Lower lobe of right lung (tissue), 2 donors: ENCODE measurements around the gene MYLK4. TPM values are rescaled to one million over a fixed set of nuclear protein-coding genes. Genes with fewer than 3 reads are reported as not detected.

Experiments
- ATAC-seq, 2 donors: fragments of 200-7000 bp; cut with Tn5 transposase; one replicate each; pipeline ENCODE4 v1.9.1; 2020 to 2022; ENCODE audit warnings: mild to moderate bottlenecking in 2 of 2, moderate library complexity in 2 of 2
- DNase-seq: peaks from one replicate; pipeline ENCODE4 v3.0.0-alpha.2; 2020
- H3K27ac ChIP-seq: fragments of 200-600 bp; one replicate; pipeline ENCODE4 v1.8.0; 2022
- H3K27me3 ChIP-seq: fragments of 200-600 bp; one replicate; pipeline ENCODE4 v1.8.0; 2022; ENCODE audit warnings: low read depth
- H3K36me3 ChIP-seq: fragments of 200-600 bp; one replicate; pipeline ENCODE4 v1.8.0; 2022; ENCODE audit warnings: mild to moderate bottlenecking
- H3K4me1 ChIP-seq: fragments of 200-600 bp; one replicate; pipeline ENCODE4 v1.8.0; 2022
- H3K4me3 ChIP-seq: fragments of 200-600 bp; one replicate; pipeline ENCODE4 v1.8.0; 2022; ENCODE audit warnings: mild to moderate bottlenecking
- H3K9me3 ChIP-seq: fragments of 200-600 bp; one replicate; pipeline ENCODE4 v1.8.0; 2022
- CTCF ChIP-seq: fragments of 200-600 bp; IDR thresholded peaks from one replicate; pipeline ENCODE4 v1.8.0; 2022; ENCODE audit warnings: antibody characterized with exemption, mild to moderate bottlenecking
- intact Hi-C: fragments of 100-400 bp; cut with DNase I; formaldehyde crosslinking; loops from one replicate; pipeline ENCODE4 v1.11.0; 2022
- total RNA-seq: library from RNA; stranded (reverse); fragmentation: NEBNext Ultra II Directional; extraction: Animal tissue kit (Norgen Biotek cat#: 25700); gene quantifications from one replicate; pipeline ENCODE4 v1.2.1, GENCODE V29; 2021
- donor health status: DM: no; HTN: yes; CAD: no; lungs with severe emphysema.

MYLK4 gene
- total RNA-seq, 1 donor from 2014 or later, result 0.56 TPM

GRCh38 chr6:2710412-2710811 lies 40.3 kb downstream of the MYLK4 start:
- ATAC-seq, result no peak
- Histone ChIP-seq H3K4me3 (no peak overlapping the region), H3K36me3 (no peaks in the 10 kb centered on the region), H3K27ac (no peak overlapping the region), H3K4me1 (no peaks in the 10 kb centered on the region), H3K9me3 (no peaks in the 10 kb centered on the region), H3K27me3 (no peaks in the 10 kb centered on the region)
- intact Hi-C loops, result no loop called here
- TF ChIP-seq CTCF, result no peak
- no peak for DNase-seq

GRCh38 chr6:2708456-2708855 lies 42.3 kb downstream of the MYLK4 start:
- no peak for TF ChIP-seq CTCF
- Histone ChIP-seq H3K27ac (no peak overlapping the region), H3K27me3 (no peaks in the 10 kb centered on the region), H3K4me3 (no peak overlapping the region), H3K36me3 (no peaks in the 10 kb centered on the region), H3K4me1 (no peaks in the 10 kb centered on the region), H3K9me3 (no peaks in the 10 kb centered on the region)
- intact Hi-C loops, result no loop called here
- DNase-seq (no peak), ATAC-seq (no peak)

- H3K36me3 ChIP-seq, result no peaks in the 10 kb centered on the region
- no peak overlapping the region for H3K4me3 ChIP-seq
- no peak for DNase-seq
- ATAC-seq, result no peak
- H3K27ac ChIP-seq, result no peak overlapping the region
- H3K4me1 ChIP-seq, result no peaks in the 10 kb centered on the region
- intact Hi-C loops, result no loop called here
- no peak for TF ChIP-seq CTCF
- H3K27me3 ChIP-seq, result no peaks in the 10 kb centered on the region
- no peaks in the 10 kb centered on the region for H3K9me3 ChIP-seq
Observed at GRCh38 chr6:2706558-2706957, 44.2 kb downstream of the MYLK4 start.

- H3K36me3 ChIP-seq, result no peaks in the 10 kb centered on the region
- TF ChIP-seq CTCF, result no peak
- ATAC-seq (no peak), DNase-seq (no peak)
- H3K4me1 ChIP-seq, result no peaks in the 10 kb centered on the region
- H3K9me3 ChIP-seq, result no peaks in the 10 kb centered on the region
- H3K27ac ChIP-seq, result no peak overlapping the region
- H3K4me3 ChIP-seq, result no peak overlapping the region
- H3K27me3 ChIP-seq, result no peaks in the 10 kb centered on the region
- intact Hi-C loops, result no loop called here
Observed at GRCh38 chr6:2705256-2705655, 45.5 kb downstream of the MYLK4 start.

- no peak for ATAC-seq
- Histone ChIP-seq H3K9me3 (no peaks in the 10 kb centered on the region), H3K4me1 (no peaks in the 10 kb centered on the region), H3K36me3 (no peaks in the 10 kb centered on the region), H3K27ac (no peak overlapping the region), H3K4me3 (no peak overlapping the region), H3K27me3 (no peaks in the 10 kb centered on the region)
- DNase-seq, result no peak
- TF ChIP-seq CTCF, result no peak
- intact Hi-C loops, result no loop called here
Observed at GRCh38 chr6:2697291-2697690, 53.4 kb downstream of the MYLK4 start.
